K562 (cell line): ENCODE data around the gene ABITRAM. TPM values are rescaled to one million over a fixed set of nuclear protein-coding genes. Genes with fewer than 3 reads are reported as not detected.

Source experiments
- ATAC-seq: fragments of 200-7000 bp; cut with Tn5 transposase; 3 replicates; pipeline ENCODE4 v1.9.1; 2020; ENCODE audit warnings: moderate library complexity
- BruUV-seq: library from RNA; stranded (reverse); fragments of 400-500 nt; replicated peaks from 2 replicates; lab custom pipeline; 2021; lab: Mats Ljungman, UMichigan
- CTCF ChIA-PET: fragments of 300-600 bp; formaldehyde crosslinking; extraction: SDS; loops from one replicate; lab custom pipeline; 2021; ENCODE audit warnings: low intra/inter-chr PET ratio; lab: Yijun Ruan, JAX
- POLR2A ChIA-PET: fragments of 300-600, 350-650 bp; sonication (Branson Sonifier 250); formaldehyde crosslinking; extraction: SDS; loops from one replicate; lab custom pipeline; 2021; ENCODE audit warnings: antibody characterized with exemption, inconsistent platforms; lab: Yijun Ruan, JAX
- DNase-seq, 4 experiments: peaks; one replicate each; pipeline versions ENCODE4 v3.0.0 to v3.0.0-alpha.2; 2011 to 2018; ENCODE audit warnings: low spot score in 3 of 4, mixed read lengths in 3 of 4; ENCODE audit errors: extremely low read depth in 1 of 4
- FAIRE-seq: peaks from 2 replicates; lab custom pipeline; 2011; peaks lifted over from hg19 to GRCh38; lab: Jason Lieb, UNC
- H2AFZ ChIP-seq: 2 replicates; pipeline ENCODE4 v1.6.0; 2011; ENCODE audit warnings: low read depth, low read length, control low read depth, inconsistent platforms
- H3K27ac ChIP-seq: fragments of 200-600 bp; 3 replicates; pipeline ENCODE4 v1.8.0; 2011; ENCODE audit warnings: low read depth, mild to moderate bottlenecking, control low read depth, inconsistent platforms, low read length, moderate library complexity, mixed read lengths; ENCODE audit errors: extremely low read depth
- H3K27me3 ChIP-seq, 2 experiments: fragments of 300-600 bp in 1 of 2; 2 replicates in 1 of 2; 3 replicates in 1 of 2; pipeline versions ENCODE4 v1.6.0 to v1.8.0; 2011; ENCODE audit warnings: inconsistent platforms in 2 of 2, low read length in 2 of 2, mild to moderate bottlenecking in 1 of 2, mixed read lengths in 1 of 2, moderate library complexity in 1 of 2; ENCODE audit not compliant: control insufficient read depth in 2 of 2, insufficient read depth in 2 of 2
- H3K36me3 ChIP-seq: fragments of 300-600 bp; 3 replicates; pipeline ENCODE4 v1.8.0; 2011; ENCODE audit warnings: mild to moderate bottlenecking, low read length, inconsistent platforms; ENCODE audit not compliant: control insufficient read depth, insufficient read depth
- H3K4me1 ChIP-seq, 2 experiments: fragments of 200-600 bp in 1 of 2; replicated peaks in 1 of 2; 2 replicates in 1 of 2; 3 replicates in 1 of 2; pipeline versions ENCODE4 v1.5.1 to v1.8.0; 2011; ENCODE audit warnings: inconsistent platforms in 2 of 2, low read length in 2 of 2, mild to moderate bottlenecking in 1 of 2, mixed read lengths in 1 of 2, moderate library complexity in 1 of 2; ENCODE audit not compliant: control insufficient read depth in 2 of 2, insufficient read depth in 2 of 2
- H3K4me2 ChIP-seq: 2 replicates; pipeline ENCODE4 v1.6.1; 2011; ENCODE audit warnings: low read length, control low read depth, inconsistent platforms, mixed read lengths; ENCODE audit not compliant: insufficient read depth
- H3K4me3 ChIP-seq: fragments of 200-600 bp; sonication (generic), shearing (Covaris generic); 2 replicates; pipeline ENCODE4 v1.5.1; 2016; ENCODE audit warnings: control low read depth, inconsistent platforms
- H3K79me2 ChIP-seq: fragments of 200-600 bp; 3 replicates; pipeline ENCODE4 v1.8.0; 2011; ENCODE audit warnings: low read length, inconsistent platforms; ENCODE audit not compliant: control insufficient read depth, insufficient read depth
- H3K9ac ChIP-seq, 2 experiments: 2 replicates each; pipeline versions ENCODE4 v1.6.0 to v1.6.1; 2011; ENCODE audit warnings: low read depth in 2 of 2, low read length in 2 of 2, control low read depth in 1 of 2, inconsistent platforms in 1 of 2, mild to moderate bottlenecking in 1 of 2, mixed read lengths in 1 of 2; ENCODE audit not compliant: insufficient read depth in 1 of 2
- H3K9me1 ChIP-seq: one replicate; pipeline ENCODE4 v1.6.0; 2011; ENCODE audit warnings: inconsistent platforms, mild to moderate bottlenecking, low read length, moderate library complexity; ENCODE audit not compliant: control insufficient read depth, insufficient read depth
- H3K9me3 ChIP-seq: replicated peaks from 2 replicates; pipeline ENCODE4 v1.5.1; 2011; ENCODE audit warnings: low read depth, low read length, inconsistent platforms; ENCODE audit not compliant: control insufficient read depth, insufficient read depth
- H4K20me1 ChIP-seq: replicated peaks from 2 replicates; pipeline ENCODE4 v1.6.1; 2011; ENCODE audit warnings: low read length, inconsistent platforms, mixed read lengths; ENCODE audit not compliant: control insufficient read depth, insufficient read depth
- ATF7 ChIP-seq: fragments of 450-650 bp; IDR thresholded peaks from 2 replicates; pipeline ENCODE4 v1.7.1; 2014; ENCODE audit warnings: mild to moderate bottlenecking, moderate library complexity
- C11orf30 ChIP-seq: fragments of 450-650 bp; IDR thresholded peaks from 2 replicates; pipeline ENCODE4 v1.6.1; 2016; ENCODE audit warnings: low read depth, mild to moderate bottlenecking
- CC2D1A ChIP-seq: fragments of 450-650 bp; IDR thresholded peaks from 2 replicates; pipeline ENCODE4 v1.6.1; 2017; ENCODE audit warnings: mild to moderate bottlenecking
- CCAR2 ChIP-seq: fragments of 200-400 bp; formaldehyde crosslinking; IDR thresholded peaks from 2 replicates; pipeline ENCODE4 v1.6.1; 2017; ENCODE audit warnings: mild to moderate bottlenecking, low read depth, low read length
- COPS2 ChIP-seq: fragments of 450-650 bp; conservative IDR thresholded peaks from 2 replicates; pipeline ENCODE4 v1.6.1; 2016; ENCODE audit warnings: mild to moderate bottlenecking, moderate library complexity
- ZNF589 ChIP-seq: fragments of 200-800 bp; sonication (Bioruptor generic); IDR thresholded peaks from 2 replicates; pipeline ENCODE4 v1.6.1; 2016; ENCODE audit warnings: low read depth, missing genetic modification characterization, missing compliant biosample characterization
- ZNF668 ChIP-seq: fragments of 250-450 bp; sonication (Bioruptor Pico); IDR thresholded peaks from 2 replicates; pipeline ENCODE4 v1.8.0; 2022; ENCODE audit warnings: mild to moderate bottlenecking, inconsistent platforms
- WGBS: fragments of 100-300 bp; shearing (Covaris generic); methylation state at CpG from one replicate; pipeline ENCODE4 v1.1.6; 2016; ENCODE audit warnings: low coverage, mixed read lengths; ENCODE audit not compliant: insufficient coverage; ENCODE audit errors: missing lambda C conversion rate; 5-methylcytosine and 5-hydroxymethylcytosine counted together
- in situ Hi-C: fragments of 300-500 bp; cut with MboI; formaldehyde crosslinking; loops from 4 replicates; pipeline ENCODE4 v1.15.0; 2018; ENCODE audit warnings: inconsistent platforms, mixed read lengths
- intact Hi-C: fragments of 100-400 bp; cut with micrococcal nuclease; formaldehyde crosslinking; loops from 2 replicates; pipeline ENCODE4 v1.14.2; 2022
- polyA plus RNA-seq, 8 experiments: library from polyadenylated mRNA; depleted of rRNA in 4 of 8; stranded (reverse) in 5 of 8; unstranded in 3 of 8; fragments of >200 nt; fragmentation: Nextera tagmentation in 2 of 8; fragmentation: Illumina TruSeq in 1 of 8; extraction: Ambion mirVana in 2 of 8; extraction: Trizol in 1 of 8; gene quantifications; 2 replicates each; pipeline versions ENCODE4 v1.2.1 to v1.2.3, GENCODE V29; 2011 to 2014; ENCODE audit warnings: inconsistent platforms in 1 of 8, missing spikeins in 1 of 8
- total RNA-seq, 7 experiments: library from RNA; depleted of rRNA in 6 of 7; stranded (reverse); fragments of >200 nt in 6 of 7; fragmentation: Illumina TruSeq in 2 of 7; extraction: Trizol in 2 of 7; gene quantifications; 2 replicates each; pipeline versions ENCODE4 v1.2.1 to v1.2.3, GENCODE V29; 2011 to 2021; ENCODE audit warnings: low replicate concordance in 1 of 7
- TF ChIP-seq, protein P1 (sequence below): conservative IDR thresholded peaks from 2 replicates; pipeline ENCODE4 v1.6.1; 2011; ENCODE audit warnings: low read depth, mild to moderate bottlenecking, low read length; ENCODE audit not compliant: control insufficient read depth

Gene ABITRAM
- total and polyA plus RNA-seq, 9 of the 15 experiments (the other 6 are each of a cell fraction or from before 2014, with no cell fraction given): 8.9 to 47.6 (median 28.4) TPM

DNA sequence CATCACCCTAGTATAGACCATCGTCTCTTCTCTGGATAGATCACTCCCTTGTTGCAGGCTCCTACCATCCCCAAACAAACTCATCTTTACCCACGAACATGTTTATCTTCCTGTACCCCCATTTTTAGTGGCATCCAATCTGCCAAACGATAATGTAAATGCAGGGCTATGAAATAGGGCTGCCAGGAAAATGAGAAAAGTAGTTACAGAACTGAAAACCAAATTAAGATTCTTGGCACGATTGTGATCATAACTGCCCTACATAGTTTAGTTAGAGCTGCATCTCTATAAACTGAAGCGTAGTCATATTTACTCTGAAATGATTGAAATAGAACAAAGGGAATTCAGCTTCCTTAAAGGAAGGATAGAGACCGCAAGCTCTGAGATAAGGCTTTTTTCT, 26.1 kb downstream of the ABITRAM start:
- no peak for DNase-seq
- Histone ChIP-seq H3K79me2 (no peaks in the 10 kb centered on the region), H3K9me3 (no peaks in the 10 kb centered on the region), H3K4me2 (no peak overlapping the region), H3K27ac (no peak overlapping the region), H3K36me3 (peaks cover 17% of the 10 kb centered on the region), H3K27me3 (no peaks in the 10 kb centered on the region), H3K4me3 (no peak overlapping the region), H3K4me1 (peaks cover 0 to 17% of the 10 kb centered on the region in 2 experiments; a peak in 3 of 5 replicates), H2AFZ (no peak overlapping the region), H3K9ac (no peak overlapping the region), H3K9me1 (no peaks in the 10 kb centered on the region), H4K20me1 (no peaks in the 10 kb centered on the region)
- POLR2A ChIA-PET: no interaction called here
- BruUV-seq: no TSS peak
- CTCF ChIA-PET: no interaction called here
- TF ChIP-seq C11orf30 (no peak), ATF7 (no peak), ZNF589 (CRISPR knock-in tag) (no peak), CCAR2 (no peak), ZNF668 (no peak), COPS2 (no peak), CC2D1A (no peak)
- TF ChIP-seq, protein P1, sequence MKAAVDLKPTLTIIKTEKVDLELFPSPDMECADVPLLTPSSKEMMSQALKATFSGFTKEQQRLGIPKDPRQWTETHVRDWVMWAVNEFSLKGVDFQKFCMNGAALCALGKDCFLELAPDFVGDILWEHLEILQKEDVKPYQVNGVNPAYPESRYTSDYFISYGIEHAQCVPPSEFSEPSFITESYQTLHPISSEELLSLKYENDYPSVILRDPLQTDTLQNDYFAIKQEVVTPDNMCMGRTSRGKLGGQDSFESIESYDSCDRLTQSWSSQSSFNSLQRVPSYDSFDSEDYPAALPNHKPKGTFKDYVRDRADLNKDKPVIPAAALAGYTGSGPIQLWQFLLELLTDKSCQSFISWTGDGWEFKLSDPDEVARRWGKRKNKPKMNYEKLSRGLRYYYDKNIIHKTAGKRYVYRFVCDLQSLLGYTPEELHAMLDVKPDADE: no peak
- 53% methylated on average over 6 of the region's 6 CpGs for WGBS
- intact Hi-C loops (no loop called here), in situ Hi-C loops (no loop called here)
- FAIRE-seq: no peak
- no peak for ATAC-seq
